Lung (tissue), 12 donors: ENCODE data around the gene SOX18. TPM values are rescaled to one million over a fixed set of nuclear protein-coding genes. Genes with fewer than 3 reads are reported as not detected.
A peak's percentile ranks its signal among the peaks of the same experiment; 100 is the strongest.

Source experiments
- ATAC-seq: fragments of 200-7000 bp; cut with Tn5 transposase; one replicate; pipeline ENCODE4 v1.9.1; 2020; ENCODE audit warnings: moderate number of reproducible peaks; ENCODE audit not compliant: insufficient read depth, low FRiP score
- DNase-seq, 3 donors: peaks; one replicate each; pipeline ENCODE4 v3.0.0-alpha.2; 2013 to 2017
- H3K27ac ChIP-seq, 2 donors: one replicate each; pipeline ENCODE4 v1.5.1; 2013; ENCODE audit warnings: mild to moderate bottlenecking in 2 of 2, moderate library complexity in 2 of 2, control low read depth in 1 of 2, inconsistent platforms in 1 of 2, low read depth in 1 of 2, low read length in 1 of 2
- H3K27me3 ChIP-seq, 3 donors: one replicate each; pipeline ENCODE4 v1.5.1; 2013; ENCODE audit warnings: low read length in 2 of 3; ENCODE audit not compliant: control insufficient read depth in 3 of 3, insufficient read depth in 3 of 3
- H3K36me3 ChIP-seq, 4 donors: one replicate each; pipeline ENCODE4 v1.5.1; 2013; ENCODE audit warnings: low read length in 4 of 4, mild to moderate bottlenecking in 1 of 4, moderate library complexity in 1 of 4; ENCODE audit not compliant: control insufficient read depth in 4 of 4, insufficient read depth in 4 of 4
- H3K4me1 ChIP-seq, 5 donors: one replicate each; pipeline ENCODE4 v1.5.1; 2013; ENCODE audit warnings: low read length in 5 of 5, mild to moderate bottlenecking in 2 of 5, moderate library complexity in 1 of 5; ENCODE audit not compliant: control insufficient read depth in 5 of 5, insufficient read depth in 5 of 5
- H3K4me3 ChIP-seq: one replicate; pipeline ENCODE4 v1.5.1; 2013; ENCODE audit warnings: mild to moderate bottlenecking, control low read depth, moderate library complexity
- H3K9ac ChIP-seq, 2 donors: one replicate each; pipeline ENCODE4 v1.5.1; 2013; ENCODE audit warnings: low read length in 2 of 2, control low read depth in 1 of 2; ENCODE audit not compliant: insufficient read depth in 1 of 2
- H3K9me3 ChIP-seq, 4 donors: one replicate each; pipeline ENCODE4 v1.5.1; 2013; ENCODE audit warnings: low read length in 3 of 4, mild to moderate bottlenecking in 1 of 4, moderate library complexity in 1 of 4; ENCODE audit not compliant: control insufficient read depth in 4 of 4, insufficient read depth in 3 of 4
- CTCF ChIP-seq: IDR thresholded peaks from 2 replicates; pipeline ENCODE4 v1.5.1; 2012; ENCODE audit warnings: mild to moderate bottlenecking; ENCODE audit errors: control extremely low read depth, extremely low read depth
- WGBS, 2 donors: extraction: QIAGEN DNeasy Blood & Tissue Kit; methylation state at CpG; one replicate each; pipeline ENCODE4 v1.1.7; 2013; 5-methylcytosine and 5-hydroxymethylcytosine counted together
- polyA plus RNA-seq, 2 donors: library from polyadenylated mRNA; stranded (reverse); fragments of 200-250 nt; gene quantifications; one replicate each; pipeline ENCODE4 v1.2.1, GENCODE V29; 2013
- total RNA-seq, 2 donors: library from RNA; depleted of rRNA in 1 of 2; stranded (reverse); fragments of >200 nt in 1 of 2; gene quantifications; one replicate each; pipeline ENCODE4 v1.2.1, GENCODE V29; 2014 to 2021
- donor health status: control.
- donor health status: control.
- donor health status: Bipolar disorder and iron deficiency.
- donor health status: healthy.
- donor health status: DM: yes; HTN: yes; CAD: no.

Gene SOX18
- total and polyA plus RNA-seq, 4 donors = 12.1 to 52.2 (median 29.3) TPM

DNA sequence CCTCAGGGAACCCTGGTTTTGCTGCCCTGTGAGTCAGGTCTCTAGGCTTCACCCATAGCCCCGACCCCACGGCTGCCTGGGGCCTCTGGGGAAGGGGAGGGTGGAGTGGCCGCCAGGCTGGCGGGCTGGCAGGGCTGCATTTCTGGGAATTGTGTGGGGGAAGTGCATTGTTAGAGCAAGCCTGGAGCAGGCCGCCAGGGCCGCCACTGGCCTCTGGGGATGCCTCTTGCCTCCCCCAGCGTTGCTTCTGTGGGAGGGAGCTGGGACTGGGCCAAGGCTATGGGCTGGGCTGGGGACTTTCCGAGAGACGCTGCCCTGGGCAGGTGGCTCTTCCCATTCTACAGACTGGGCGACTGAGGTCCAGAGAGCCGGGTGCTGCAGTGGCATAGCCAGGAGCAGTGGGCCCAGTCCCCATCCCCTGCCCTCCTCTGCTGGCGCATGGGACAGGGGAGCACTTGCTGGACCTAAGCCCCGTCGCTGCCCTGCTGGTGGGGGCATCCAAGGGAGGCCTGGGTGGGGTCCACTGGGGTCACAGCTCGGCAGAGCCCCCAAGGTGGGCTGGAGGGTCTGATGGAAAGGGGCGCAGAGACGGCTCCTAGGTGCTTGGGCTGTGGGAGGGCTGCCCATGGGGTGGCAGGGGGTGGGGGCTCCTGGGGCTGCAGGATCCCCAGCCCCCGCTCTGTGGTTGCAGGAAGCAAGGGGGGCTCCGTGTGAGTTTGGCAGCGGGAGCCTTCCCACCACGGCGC is 6.6 kb upstream of the SOX18 start:
- ATAC-seq = no peak
- no peak for TF ChIP-seq CTCF
- 35 to 38% methylated on average over 21 to 22 of the region's 22 CpGs for WGBS, 2 donors
- Histone ChIP-seq H3K9ac (no peak overlapping the region), H3K9me3 (no peaks in the 10 kb centered on the region), H3K27ac (peak overlapping the region; percentile 66 to 78), H3K36me3 (no peaks in the 10 kb centered on the region), H3K4me1 (peaks cover 0 to 62% (median 17%) of the 10 kb centered on the region in 5 donors), H3K4me3 (no peak overlapping the region), H3K27me3 (peaks cover 0 to 2% (median 0%) of the 10 kb centered on the region in 3 donors)
- DNase-seq = peak; percentile 76 to 87 (median 83)

GRCh38 chr20:64055396-64055892 is 6.0 kb upstream of the SOX18 start:
- DNase-seq (no peak), ATAC-seq (no peak)
- Histone ChIP-seq H3K4me1 (peaks cover 0 to 68% (median 17%) of the 10 kb centered on the region in 5 donors), H3K27ac (peak overlapping the region; percentile 66 to 78), H3K36me3 (no peaks in the 10 kb centered on the region), H3K27me3 (peaks cover 0 to 7% (median 0%) of the 10 kb centered on the region in 3 donors), H3K4me3 (no peak overlapping the region), H3K9me3 (no peaks in the 10 kb centered on the region), H3K9ac (no peak overlapping the region)
- 52 to 78% methylated on average over 8 to 9 of the region's 9 CpGs for WGBS, 2 donors
- no peak for TF ChIP-seq CTCF

DNA sequence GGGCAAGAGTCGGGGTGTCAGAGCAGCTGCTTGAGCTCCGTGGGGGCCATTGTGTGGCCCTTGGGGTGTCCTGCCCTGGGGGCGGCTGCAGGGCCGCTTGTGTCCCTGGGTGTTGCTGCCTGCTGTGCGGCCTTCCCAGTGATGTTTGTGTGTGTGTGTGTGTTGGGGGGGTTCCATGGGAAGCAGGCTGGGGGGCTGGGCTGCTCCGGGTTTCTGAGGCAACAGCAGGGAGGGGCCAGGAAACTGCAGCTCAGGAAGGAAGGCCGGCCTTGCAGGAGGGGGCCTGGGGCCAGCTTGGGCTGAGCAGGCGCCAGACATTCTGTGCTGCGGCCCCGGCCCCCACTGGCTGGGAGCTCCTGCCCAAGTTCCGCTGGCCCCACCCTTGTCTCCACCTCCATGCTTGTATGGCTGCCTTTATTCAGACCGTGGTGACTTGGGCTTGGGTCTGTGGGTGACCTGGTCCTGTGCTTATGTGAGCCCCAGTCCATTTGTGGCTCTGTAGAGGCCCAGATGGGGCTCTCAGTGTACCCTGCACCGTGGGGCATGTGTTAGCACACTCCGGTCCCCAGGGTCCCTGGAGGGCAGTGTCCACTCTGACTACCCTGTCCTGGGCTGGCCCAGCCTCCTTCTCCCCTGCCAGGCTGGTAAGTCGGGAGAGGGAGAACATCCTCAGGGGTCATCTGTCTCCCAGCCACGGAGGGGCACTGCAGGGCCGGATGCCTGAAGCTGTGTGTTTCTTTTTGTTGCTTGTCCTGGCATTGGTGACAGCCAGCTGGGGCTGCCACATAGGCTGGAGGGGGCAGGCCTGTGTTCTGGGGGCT is 4.6 kb upstream of the SOX18 start:
- no peak overlapping the region for H3K4me3 ChIP-seq
- peak overlapping the region in 1 of 2 donors; percentile 58 for H3K9ac ChIP-seq
- peaks cover 0 to 7% (median 7%) of the 10 kb centered on the region in 3 donors for H3K27me3 ChIP-seq
- DNase-seq (peak; percentile 90 to 96 (median 91)), ATAC-seq (no peak)
- 19 to 22% methylated on average over 14 to 17 of the region's 17 CpGs for WGBS, 2 donors
- H3K36me3 ChIP-seq = no peaks in the 10 kb centered on the region
- H3K4me1 ChIP-seq = peaks cover 0 to 76% (median 17%) of the 10 kb centered on the region in 5 donors
- no peak for TF ChIP-seq CTCF
- no peaks in the 10 kb centered on the region for H3K9me3 ChIP-seq
- H3K27ac ChIP-seq = peak overlapping the region; percentile 66 to 86
